ENCODE measurements around the gene CAMTA1.

Gene CAMTA1

DNA sequence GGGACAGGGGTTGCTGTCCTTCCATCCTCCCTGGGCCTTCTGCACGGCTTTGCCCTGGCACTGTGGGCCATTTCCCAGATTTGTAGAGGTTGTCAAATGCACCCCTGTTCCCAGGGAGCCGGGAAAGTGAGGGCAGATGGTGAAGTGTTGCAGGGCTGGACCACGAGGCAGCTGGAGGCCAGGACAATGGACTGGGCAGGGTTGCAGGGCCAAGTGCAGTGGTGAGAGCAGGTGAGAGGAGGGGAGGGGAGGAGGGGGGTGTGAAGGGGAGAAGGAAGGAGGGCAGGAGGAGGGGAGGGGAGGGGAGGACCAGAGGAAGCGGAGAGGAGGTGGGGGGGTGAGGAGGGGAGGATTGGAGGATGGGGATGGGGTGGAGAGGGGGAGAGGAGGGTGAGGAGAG, 443.9 kb downstream of the CAMTA1 start:
- no peak for DNase-seq (ENCODE audit: low read depth)
- H3K4me3 ChIP-seq (ENCODE audit: low read depth, low read length): no peak overlapping the region
- TF ChIP-seq, protein P1, sequence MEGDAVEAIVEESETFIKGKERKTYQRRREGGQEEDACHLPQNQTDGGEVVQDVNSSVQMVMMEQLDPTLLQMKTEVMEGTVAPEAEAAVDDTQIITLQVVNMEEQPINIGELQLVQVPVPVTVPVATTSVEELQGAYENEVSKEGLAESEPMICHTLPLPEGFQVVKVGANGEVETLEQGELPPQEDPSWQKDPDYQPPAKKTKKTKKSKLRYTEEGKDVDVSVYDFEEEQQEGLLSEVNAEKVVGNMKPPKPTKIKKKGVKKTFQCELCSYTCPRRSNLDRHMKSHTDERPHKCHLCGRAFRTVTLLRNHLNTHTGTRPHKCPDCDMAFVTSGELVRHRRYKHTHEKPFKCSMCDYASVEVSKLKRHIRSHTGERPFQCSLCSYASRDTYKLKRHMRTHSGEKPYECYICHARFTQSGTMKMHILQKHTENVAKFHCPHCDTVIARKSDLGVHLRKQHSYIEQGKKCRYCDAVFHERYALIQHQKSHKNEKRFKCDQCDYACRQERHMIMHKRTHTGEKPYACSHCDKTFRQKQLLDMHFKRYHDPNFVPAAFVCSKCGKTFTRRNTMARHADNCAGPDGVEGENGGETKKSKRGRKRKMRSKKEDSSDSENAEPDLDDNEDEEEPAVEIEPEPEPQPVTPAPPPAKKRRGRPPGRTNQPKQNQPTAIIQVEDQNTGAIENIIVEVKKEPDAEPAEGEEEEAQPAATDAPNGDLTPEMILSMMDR (conservative IDR thresholded peaks at IDR 0.05; ENCODE audit: low read depth, low read length): no peak

DNA sequence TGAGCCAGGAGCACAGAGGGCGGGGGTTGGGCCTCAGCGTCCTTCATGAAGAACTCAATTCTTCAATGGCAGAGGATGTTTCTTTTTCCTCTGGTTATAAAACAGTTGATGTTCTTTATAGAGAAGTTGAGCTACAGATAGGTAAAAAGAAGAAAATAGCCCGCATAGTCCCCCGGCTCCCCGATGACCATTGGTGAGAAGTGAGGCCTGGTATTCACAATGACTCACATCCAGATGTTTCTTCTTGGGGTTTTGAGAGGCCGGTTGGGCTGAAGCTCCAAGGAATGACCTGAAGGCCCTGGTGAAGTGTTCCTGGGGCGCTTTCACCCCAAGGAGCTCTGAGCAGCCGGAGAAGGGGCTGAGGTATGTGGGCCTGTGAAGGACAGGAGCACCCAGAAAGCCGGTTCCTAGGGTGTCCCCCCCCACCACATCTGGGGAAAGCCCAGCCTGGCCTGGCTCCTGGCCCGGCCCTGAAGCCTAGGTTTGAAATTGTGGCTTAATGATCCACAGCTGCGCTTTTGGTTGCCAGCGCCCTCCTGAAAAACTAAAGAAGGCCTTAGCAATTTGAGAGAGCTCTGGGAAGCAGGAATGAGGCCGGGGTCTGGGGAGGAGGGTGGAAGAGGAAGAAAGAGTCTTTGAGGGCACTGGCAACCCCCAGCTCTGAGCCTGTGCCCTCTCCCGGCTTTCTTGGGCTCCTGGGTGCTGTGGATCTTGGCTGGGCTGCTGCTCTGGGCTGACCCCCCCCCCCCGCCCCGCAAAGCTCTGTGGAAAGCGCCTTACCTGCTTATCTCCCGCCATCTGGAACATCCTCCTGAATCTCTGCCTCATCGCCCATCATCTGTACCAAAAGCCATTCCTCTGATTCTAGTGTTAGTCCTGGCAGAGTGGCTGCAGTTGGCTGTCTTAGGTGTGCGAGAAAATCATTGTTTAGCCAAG, 444.7 kb downstream of the CAMTA1 start:
- TF ChIP-seq, protein P1 (conservative IDR thresholded peaks at IDR 0.05; ENCODE audit: low read depth, low read length): no peak
- H3K4me3 ChIP-seq (ENCODE audit: low read depth, low read length): no peak overlapping the region
- DNase-seq (ENCODE audit: low read depth): peak; percentile 69

DNA sequence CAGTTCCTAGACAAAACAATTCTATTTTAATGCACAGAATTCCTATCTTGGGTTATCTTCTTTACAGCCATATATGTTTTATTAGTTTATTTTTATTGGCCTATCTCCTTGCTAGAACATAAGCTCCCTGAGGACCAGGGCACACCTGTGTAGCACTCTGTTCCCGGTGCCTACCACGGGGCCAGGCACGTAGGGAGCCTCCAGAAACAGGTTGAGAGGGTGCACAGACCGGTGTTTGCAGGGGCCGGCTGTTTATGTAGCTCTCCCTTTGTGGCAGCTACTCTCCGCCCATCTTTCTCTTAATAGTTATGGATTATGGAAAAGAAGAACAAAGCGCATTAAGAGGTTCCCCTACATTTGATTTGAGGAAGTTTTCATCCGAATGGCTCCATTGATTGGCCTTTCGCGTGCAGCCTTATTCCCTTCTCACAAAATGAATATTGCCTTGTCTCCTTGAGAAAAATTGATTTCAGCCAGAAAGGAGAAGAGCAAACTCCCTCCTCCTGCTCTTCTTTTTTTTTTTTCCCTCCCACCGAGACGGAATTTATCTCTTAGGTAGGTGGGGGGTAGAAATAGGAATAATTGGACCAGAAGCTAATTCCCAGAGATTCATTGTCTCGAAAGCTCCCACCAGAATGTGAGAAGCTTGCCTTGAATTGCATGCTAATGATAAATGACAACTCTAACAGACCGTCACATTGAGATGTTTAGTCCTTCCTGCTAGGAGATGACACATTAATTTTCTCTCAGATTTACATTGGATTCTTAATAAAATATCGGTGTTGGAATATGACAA, 447.4 kb downstream of the CAMTA1 start:
- no peak overlapping the region for H3K4me3 ChIP-seq (ENCODE audit: low read depth, low read length)
- TF ChIP-seq, protein P1 (conservative IDR thresholded peaks at IDR 0.05; ENCODE audit: low read depth, low read length): no peak
- no peak for DNase-seq (ENCODE audit: low read depth)

DNA sequence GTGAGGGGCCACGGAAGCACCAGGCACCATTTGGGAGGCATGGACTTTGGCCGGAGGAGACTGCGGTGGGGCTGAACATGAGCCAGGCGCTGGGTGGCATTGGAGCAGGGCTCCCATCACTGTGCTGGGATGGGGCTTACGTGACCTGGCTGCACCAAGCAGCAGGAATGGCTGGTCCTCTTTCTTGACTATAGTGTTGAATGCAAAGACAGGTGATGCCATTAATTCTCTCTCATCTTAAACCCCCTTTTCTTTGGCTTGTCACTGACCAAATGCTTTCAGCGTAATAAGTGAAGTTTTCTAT, 447.9 kb downstream of the CAMTA1 start:
- TF ChIP-seq, protein P1 (conservative IDR thresholded peaks at IDR 0.05; ENCODE audit: low read depth, low read length): no peak
- no peak overlapping the region for H3K4me3 ChIP-seq (ENCODE audit: low read depth, low read length)
- no peak for DNase-seq (ENCODE audit: low read depth)

DNA sequence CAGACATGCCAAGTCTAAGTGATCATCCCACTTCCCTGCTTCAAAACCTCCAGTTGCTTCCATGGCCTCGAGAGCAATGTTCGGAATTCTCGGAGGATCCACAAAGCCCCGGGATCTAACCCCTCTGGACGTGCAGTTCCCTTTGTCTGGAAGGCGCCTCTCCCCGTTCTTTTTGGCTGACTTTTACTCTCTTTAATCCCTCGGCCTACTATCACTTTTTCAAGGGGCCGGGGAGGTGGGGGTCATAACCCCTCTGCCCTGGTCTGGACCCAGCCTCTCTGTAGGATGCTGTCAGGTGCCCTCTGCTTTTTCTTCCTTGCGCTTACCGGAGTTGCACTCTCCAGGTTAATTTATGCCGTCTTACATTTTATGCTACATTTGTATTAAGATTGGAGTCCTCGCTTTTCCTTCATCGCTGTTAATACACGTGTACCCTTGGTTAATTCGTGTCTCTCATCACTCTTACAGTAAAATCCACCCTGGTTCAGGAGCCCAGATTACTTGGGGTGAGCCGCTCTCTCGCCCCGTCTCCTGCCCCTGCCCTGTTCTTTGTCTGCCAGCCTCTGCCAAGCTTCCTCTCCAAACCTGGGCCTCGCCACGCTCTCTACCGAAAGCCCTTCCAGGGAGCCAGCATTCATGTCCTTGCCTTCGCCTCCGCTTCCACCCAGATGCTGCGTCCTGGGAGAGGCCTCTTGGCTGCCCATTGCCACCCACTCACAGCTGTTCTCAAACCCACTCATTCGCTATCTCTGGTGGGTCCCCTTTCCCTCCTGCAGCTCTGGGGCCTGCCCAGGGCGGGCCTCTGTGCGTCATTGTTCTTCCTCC, 448.6 kb downstream of the CAMTA1 start:
- H3K4me3 ChIP-seq (ENCODE audit: low read depth, low read length): no peak overlapping the region
- no peak for DNase-seq (ENCODE audit: low read depth)
- TF ChIP-seq, protein P1 (conservative IDR thresholded peaks at IDR 0.05; ENCODE audit: low read depth, low read length): no peak

DNA sequence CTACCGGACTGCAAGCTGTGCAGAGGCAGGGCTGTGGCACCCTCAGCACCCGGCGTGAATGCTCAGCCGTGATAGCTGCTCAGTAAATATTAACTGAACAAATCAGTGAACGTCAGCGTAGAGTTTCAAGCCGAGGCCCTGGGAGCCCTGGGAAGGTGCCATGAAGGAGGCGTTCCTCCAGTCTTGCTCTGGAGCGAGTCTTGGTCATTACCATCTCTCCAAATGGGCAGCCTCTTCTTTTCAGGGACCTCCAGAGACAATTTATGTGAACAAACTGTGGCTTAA, 449.2 kb downstream of the CAMTA1 start:
- TF ChIP-seq, protein P1 (conservative IDR thresholded peaks at IDR 0.05; ENCODE audit: low read depth, low read length): no peak
- no peak overlapping the region for H3K4me3 ChIP-seq (ENCODE audit: low read depth, low read length)
- DNase-seq (ENCODE audit: low read depth): no peak

Data from choroid plexus epithelial cell (primary cell).